ENCODE results near the gene SDHC. TPM values are rescaled to one million over a fixed set of nuclear protein-coding genes. Genes with fewer than 3 reads are reported as not detected.
A peak's percentile ranks its signal among the peaks of the same experiment; 100 is the strongest.

SDHC gene
- total RNA-seq, 1 experiment from 2014 or later, result 192 TPM

GRCh38 chr1:161399257-161399998 lies 85.2 kb downstream of the SDHC start (continued):
- TF ChIP-seq YY1 (IDR thresholded peaks at IDR 0.05; ENCODE audit: extremely low read depth, insufficient replicate concordance, low read depth, low read length) (peak; percentile 38), CBX3 (IDR thresholded peaks at IDR 0.05; ENCODE audit: low read depth) (no peak; the same call in 1 of the 2 replicates), ZNF274 (IDR thresholded peaks at IDR 0.05; ENCODE audit: low read depth, low read length) (no peak), RAD21 (IDR thresholded peaks at IDR 0.05; ENCODE audit: low read depth) (no peak)

GRCh38 chr1:161402446-161402845 lies 88.3 kb downstream of the SDHC start:
- no peak overlapping the region for H3K4me2 ChIP-seq (ENCODE audit: low read length)
- no peaks in the 10 kb centered on the region for H3K9me3 ChIP-seq (ENCODE audit: control insufficient read depth in 1 of 2, insufficient read depth in 1 of 2, low read depth in 1 of 2, low read length in 2 of 2)
- H2AFZ ChIP-seq (ENCODE audit: low read depth, low read length, poor library complexity, severe bottlenecking), result no peak overlapping the region
- H3K36me3 ChIP-seq (ENCODE audit: control insufficient read depth in 1 of 2, insufficient read depth in 2 of 2, low read length in 2 of 2), result no peaks in the 10 kb centered on the region
- POLR2A ChIA-PET, result interaction anchor here (0.7 to 0.8 kb wide), 2 partner anchors 13 to 38 kb away, joined by 4 to 6 read pairs; no protein-coding TSS in a partner anchor
- H3K27ac ChIP-seq (ENCODE audit: low read depth, low read length), result no peak overlapping the region
- DNase-seq (ENCODE audit: low read depth, low spot score) (no peak), ATAC-seq (no peak)
- TF ChIP-seq POLR2AphosphoS5 (IDR thresholded peaks at IDR 0.05; ENCODE audit: low read depth, low read length) (no peak), SP1 (IDR thresholded peaks at IDR 0.05; ENCODE audit: low read depth) (no peak), FOSL1 (IDR thresholded peaks at IDR 0.05; ENCODE audit: low read depth) (no peak), ZFX (IDR thresholded peaks at IDR 0.05) (no peak), CEBPB (IDR thresholded peaks at IDR 0.05; ENCODE audit: low read depth) (no peak), POLR2A (IDR thresholded peaks at IDR 0.05; ENCODE audit: borderline replicate concordance, extremely low read depth, insufficient read depth, insufficient read length) (no peak)
- H3K9me2 ChIP-seq (ENCODE audit: insufficient read depth), result no peaks in the 10 kb centered on the region
- RAD21 ChIA-PET (ENCODE audit: low non-redundant PET in 1 of 2, low total read pairs in 2 of 2, uncharacterized antibody in 2 of 2, unreplicated experiment in 2 of 2), result interaction anchor here in 1 of 2 experiments (0.7 kb wide), 1 partner anchor 27 kb away, joined by 6 read pairs; no protein-coding TSS in a partner anchor
- no peaks in the 10 kb centered on the region for H4K20me1 ChIP-seq (ENCODE audit: insufficient read depth)
- H3K4me3 ChIP-seq (replicated peaks in 1 of 2; ENCODE audit: low read depth in 1 of 2, low read length in 2 of 2), result no peak overlapping the region
- H3K4me1 ChIP-seq (ENCODE audit: control insufficient read depth in 1 of 2, insufficient read depth in 2 of 2, low read length in 2 of 2), result peaks cover 9 to 25% of the 10 kb centered on the region in 2 experiments
- no peaks in the 10 kb centered on the region for H3K79me2 ChIP-seq (ENCODE audit: insufficient read depth, low read length)
- H3K27me3 ChIP-seq (ENCODE audit: insufficient read depth, low read length), result no peaks in the 10 kb centered on the region
- intact Hi-C loops (cut with micrococcal nuclease), result no loop called here
- H3K9ac ChIP-seq (ENCODE audit: low read length), result no peak overlapping the region
- CTCF ChIA-PET, result no interaction called here
- BruUV-seq (replicated peaks), result no TSS peak

All from HCT116 (cell line).